Thyroid gland (tissue), 4 donors: ENCODE data around the gene GJD4.

Experiments used
- CTCF ChIP-seq, 6 experiments: fragments of 200-600 bp in 3 of 6; fragments of 450-650 bp in 3 of 6; sonication (generic) in 3 of 6; IDR thresholded peaks; one replicate each; pipeline ENCODE4 v1.5.1; 2016 to 2019; ENCODE audit warnings: antibody characterized with exemption in 6 of 6, mild to moderate bottlenecking in 2 of 6, inconsistent platforms in 1 of 6, moderate library complexity in 1 of 6
- POLR2A ChIP-seq, 2 donors: fragments of 450-650 bp; IDR thresholded peaks; one replicate each; pipeline ENCODE4 v1.6.1; 2017; ENCODE audit warnings: antibody characterized with exemption in 2 of 2, mild to moderate bottlenecking in 2 of 2, moderate library complexity in 1 of 2

GRCh38 chr10:35584946-35585345 is 20.2 kb upstream of the GJD4 start:
- no peak for TF ChIP-seq CTCF (IDR thresholded peaks at IDR 0.05)
- TF ChIP-seq POLR2A (IDR thresholded peaks at IDR 0.05): no peak
